ENCODE data around the gene ALK. TPM values are rescaled to one million over a fixed set of nuclear protein-coding genes. Genes with fewer than 3 reads are reported as not detected.

The ALK gene
- total RNA-seq, 1 donor from 2014 or later: not detected

- DNase-seq (ENCODE audit: low read depth): no peak
Measured at GRCh38 chr2:29322011-29322410, 599.4 kb downstream of the ALK start.

GRCh38 chr2:29317801-29318485, 603.4 kb downstream of the ALK start:
- DNase-seq (ENCODE audit: low read depth): no peak

GRCh38 chr2:29317077-29317517, 604.3 kb downstream of the ALK start:
- DNase-seq (ENCODE audit: low read depth): peak; percentile 65

- DNase-seq (ENCODE audit: low read depth): peak; percentile 25
Measured at GRCh38 chr2:29314816-29315571, 606.4 kb downstream of the ALK start.

GRCh38 chr2:29311458-29311857, 609.9 kb downstream of the ALK start:
- no peak for DNase-seq (ENCODE audit: low read depth)

GRCh38 chr2:29310650-29311348, 610.6 kb downstream of the ALK start:
- no peak for DNase-seq (ENCODE audit: low read depth)

GRCh38 chr2:29309090-29310029, 612.0 kb downstream of the ALK start:
- DNase-seq (ENCODE audit: low read depth): peak; percentile 74

GRCh38 chr2:29308366-29308765, 613.0 kb downstream of the ALK start:
- DNase-seq (ENCODE audit: low read depth): no peak

GRCh38 chr2:29307519-29307918, 613.9 kb downstream of the ALK start:
- peak; percentile 16 for DNase-seq (ENCODE audit: low read depth)

- no peak for DNase-seq (ENCODE audit: low read depth)
Measured at GRCh38 chr2:29305762-29306161, 615.6 kb downstream of the ALK start.

GRCh38 chr2:29304399-29305060, 616.9 kb downstream of the ALK start:
- DNase-seq (ENCODE audit: low read depth): peak; percentile 57

GRCh38 chr2:29296585-29296984, 624.8 kb downstream of the ALK start:
- no peak for DNase-seq (ENCODE audit: low read depth)

- DNase-seq (ENCODE audit: low read depth): peak; percentile 42
Measured at GRCh38 chr2:29295845-29296244, 625.5 kb downstream of the ALK start.

GRCh38 chr2:29293830-29294438, 627.5 kb downstream of the ALK start:
- peak; percentile 27 for DNase-seq (ENCODE audit: low read depth)

GRCh38 chr2:29290293-29291047, 630.9 kb downstream of the ALK start:
- DNase-seq (ENCODE audit: low read depth): no peak

GRCh38 chr2:29284671-29285070, 636.7 kb downstream of the ALK start:
- no peak for DNase-seq (ENCODE audit: low read depth)

- no peak for DNase-seq (ENCODE audit: low read depth)
Measured at GRCh38 chr2:29281916-29282247, 639.5 kb downstream of the ALK start.

GRCh38 chr2:29281086-29281915, 640.1 kb downstream of the ALK start:
- peak; percentile 32 for DNase-seq (ENCODE audit: low read depth)

- DNase-seq (ENCODE audit: low read depth): no peak
Measured at GRCh38 chr2:29278966-29279365, 642.4 kb downstream of the ALK start.

Data from renal cortical epithelial cell (primary cell).